GM23338 (cell line): Measurements from ENCODE around the gene RUSC1.

Experiments
- EZH2 ChIP-seq: fragments of 200-600 bp; sonication (generic); IDR thresholded peaks from one replicate; pipeline ENCODE4 v1.8.0; 2017; ENCODE audit warnings: antibody characterized with exemption, mild to moderate bottlenecking, low read depth; ENCODE audit not compliant: unreplicated experiment
- TF ChIP-seq, protein P1 (sequence below), 2 experiments: fragments of 200-600 bp in 1 of 2; sonication (generic) in 1 of 2; conservative IDR thresholded peaks; 2 replicates each; pipeline versions ENCODE4 v1.5.1 to v1.6.1; 2016 to 2017; ENCODE audit warnings: antibody characterized with exemption in 2 of 2, low read depth in 2 of 2, mild to moderate bottlenecking in 2 of 2, moderate library complexity in 1 of 2

DNA sequence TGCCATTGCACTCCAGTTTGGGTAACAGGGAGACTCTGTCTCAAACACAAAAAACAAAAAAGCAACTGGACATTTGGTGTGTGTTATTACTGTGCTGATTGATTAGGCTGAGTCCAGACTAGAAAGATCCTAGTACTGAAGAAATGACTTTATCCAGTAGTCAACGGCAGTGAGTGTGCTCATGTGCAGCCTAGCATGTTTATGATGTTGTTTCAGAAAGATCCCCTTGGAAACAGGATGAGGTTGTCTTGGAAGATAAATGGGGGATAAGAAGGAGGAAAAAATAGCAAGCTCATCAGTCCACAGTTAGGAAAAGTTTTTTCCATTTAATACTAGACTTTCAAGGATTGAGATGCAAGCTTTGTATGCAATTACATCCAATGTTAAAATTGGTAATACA lies 14.3 kb downstream of the RUSC1 start:
- TF ChIP-seq, protein P1, sequence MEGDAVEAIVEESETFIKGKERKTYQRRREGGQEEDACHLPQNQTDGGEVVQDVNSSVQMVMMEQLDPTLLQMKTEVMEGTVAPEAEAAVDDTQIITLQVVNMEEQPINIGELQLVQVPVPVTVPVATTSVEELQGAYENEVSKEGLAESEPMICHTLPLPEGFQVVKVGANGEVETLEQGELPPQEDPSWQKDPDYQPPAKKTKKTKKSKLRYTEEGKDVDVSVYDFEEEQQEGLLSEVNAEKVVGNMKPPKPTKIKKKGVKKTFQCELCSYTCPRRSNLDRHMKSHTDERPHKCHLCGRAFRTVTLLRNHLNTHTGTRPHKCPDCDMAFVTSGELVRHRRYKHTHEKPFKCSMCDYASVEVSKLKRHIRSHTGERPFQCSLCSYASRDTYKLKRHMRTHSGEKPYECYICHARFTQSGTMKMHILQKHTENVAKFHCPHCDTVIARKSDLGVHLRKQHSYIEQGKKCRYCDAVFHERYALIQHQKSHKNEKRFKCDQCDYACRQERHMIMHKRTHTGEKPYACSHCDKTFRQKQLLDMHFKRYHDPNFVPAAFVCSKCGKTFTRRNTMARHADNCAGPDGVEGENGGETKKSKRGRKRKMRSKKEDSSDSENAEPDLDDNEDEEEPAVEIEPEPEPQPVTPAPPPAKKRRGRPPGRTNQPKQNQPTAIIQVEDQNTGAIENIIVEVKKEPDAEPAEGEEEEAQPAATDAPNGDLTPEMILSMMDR (conservative IDR thresholded peaks at IDR 0.05; ENCODE audit: low read depth in 2 of 2): no peak
- TF ChIP-seq EZH2: no peak
